ENCODE measurements around the gene RUVBL2. TPM values are rescaled to one million over a fixed set of nuclear protein-coding genes. Genes with fewer than 3 reads are reported as not detected.

RUVBL2 gene
- 170 and 313 TPM in 2 replicates for total RNA-seq

DNA sequence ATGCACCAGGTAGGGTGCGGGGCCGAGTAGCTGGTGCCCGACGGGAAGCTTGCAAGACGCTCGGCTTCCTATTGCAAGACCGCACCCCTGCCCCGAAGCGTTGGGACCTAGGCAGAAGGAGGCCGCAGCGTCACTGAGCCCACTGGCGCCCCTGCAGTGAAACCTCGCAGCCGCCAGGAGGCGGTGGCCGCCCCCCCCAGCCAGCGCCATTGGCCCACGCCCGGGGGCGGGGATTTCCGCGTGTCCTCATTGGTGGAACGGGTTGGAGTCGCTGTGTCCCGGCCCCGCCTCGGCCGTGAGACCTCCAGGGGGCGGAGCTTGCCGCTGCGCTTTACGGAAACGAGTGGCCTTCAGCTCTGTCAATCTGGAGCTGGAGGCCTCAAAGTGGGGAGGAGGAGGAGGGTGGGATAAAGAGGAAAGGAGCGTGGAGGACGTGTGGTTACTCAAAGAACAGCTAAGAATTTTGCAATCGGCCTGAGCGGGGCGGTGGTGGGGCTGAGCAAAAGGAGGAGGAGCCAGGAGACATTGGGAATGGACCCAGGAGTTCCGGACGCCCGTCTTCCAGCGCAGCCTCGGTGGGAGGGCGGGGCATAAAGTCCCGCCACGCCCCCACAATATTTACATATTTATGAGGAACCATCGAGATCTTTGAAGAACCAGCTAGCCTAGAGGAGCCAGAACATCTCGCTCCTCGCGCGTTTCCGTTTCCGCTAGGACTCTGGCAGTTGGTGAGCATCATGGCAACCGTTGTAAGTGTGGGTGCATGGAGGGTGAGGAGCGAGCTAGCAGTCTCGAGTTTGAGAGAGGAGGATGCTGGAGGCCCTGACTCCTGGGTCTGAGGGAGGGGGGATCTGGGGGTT, at the start of gene RUVBL2, which contains the start of gene GYS1:
TSS of gene RUVBL2 (plus strand) at position 713 of the 860 bp plus-strand sequence. CDS start at position 738, 25 bp downstream.
TSS of gene GYS1 (minus strand) at position 135 of the 860 bp plus-strand sequence. CDS start 197 bp downstream, outside the sequence.
- peak; percentile 97 for DNase-seq (ENCODE audit: low read depth)

DNA sequence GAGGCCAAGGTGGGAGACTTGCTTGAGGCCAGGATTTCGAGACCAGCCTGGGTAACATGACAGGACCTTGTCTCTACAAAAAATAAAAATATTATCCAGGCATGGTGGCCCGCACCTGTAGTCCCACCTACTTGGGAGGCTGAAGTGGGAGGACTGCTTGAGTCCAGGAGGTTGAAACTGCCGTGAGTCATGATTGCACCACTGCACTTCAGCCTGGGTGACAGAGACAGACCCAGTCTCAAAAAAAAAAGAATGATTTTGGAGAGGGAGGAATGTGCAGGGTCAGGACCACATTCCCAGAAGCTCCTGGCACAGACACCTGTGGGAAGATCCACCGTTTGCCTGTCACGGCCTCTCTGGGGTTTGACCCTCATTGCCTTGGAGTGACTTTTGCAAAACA, 48.3 kb upstream of the RUVBL2 start:
- DNase-seq (ENCODE audit: low read depth), result no peak

DNA sequence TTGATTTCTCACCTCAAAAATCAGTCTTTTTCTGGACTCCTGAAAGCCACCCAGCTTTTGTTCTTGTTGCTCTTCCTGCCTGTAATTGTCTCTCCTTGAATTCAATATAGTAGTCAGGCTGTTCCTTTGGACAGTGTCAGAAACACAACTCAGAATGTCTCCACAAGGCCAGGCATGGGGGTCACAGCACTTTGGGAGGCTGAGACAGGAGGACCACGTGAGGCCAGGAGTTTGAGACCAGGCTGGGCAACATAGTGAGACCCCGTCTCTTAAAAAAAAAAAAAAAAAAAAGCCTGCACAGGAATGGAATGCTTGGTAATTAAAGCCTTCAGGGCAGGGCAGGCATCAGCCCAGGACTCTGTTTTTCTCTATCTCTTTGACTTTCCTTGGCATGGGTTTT, 47.9 kb upstream of the RUVBL2 start:
- no peak for DNase-seq (ENCODE audit: low read depth)

DNA sequence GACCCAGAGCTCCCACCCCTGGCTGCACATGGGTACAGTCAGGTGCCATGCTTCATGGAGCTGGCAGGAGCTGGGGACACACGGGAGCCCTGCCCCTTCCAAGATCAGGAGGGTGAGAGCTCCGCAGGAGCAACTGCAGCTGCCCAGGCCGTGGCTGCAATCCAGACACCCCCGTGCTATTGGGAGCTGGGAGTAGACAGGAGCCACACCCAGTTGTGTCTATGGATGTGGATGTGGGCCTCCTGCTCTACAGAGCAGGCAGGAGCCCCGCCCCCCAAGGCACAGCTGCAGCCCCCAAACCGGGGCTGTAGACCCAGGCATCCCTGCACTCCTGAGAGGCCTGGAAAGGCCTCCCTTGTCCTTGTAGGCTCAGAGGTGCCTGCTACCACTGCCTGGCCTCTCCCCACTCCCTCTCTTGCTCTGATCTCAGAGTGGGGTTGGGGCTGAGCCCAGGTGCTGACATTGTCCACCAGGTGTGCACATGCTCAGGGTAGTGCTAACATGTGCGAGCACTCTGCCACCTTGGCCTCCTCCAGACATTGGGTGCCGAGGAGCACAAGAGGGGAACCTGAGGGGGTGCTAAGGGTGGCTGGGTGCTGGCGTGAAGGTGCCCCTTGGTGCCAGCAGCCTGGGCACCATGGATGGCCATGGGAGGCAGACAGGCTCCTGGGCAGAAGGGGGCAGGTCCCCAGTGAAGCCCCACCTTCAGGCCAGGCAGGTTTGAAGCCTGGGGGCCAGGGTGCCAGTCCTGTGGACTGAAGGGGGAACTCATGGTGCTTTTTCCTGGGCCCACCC, 47.0 kb upstream of the RUVBL2 start:
- DNase-seq (ENCODE audit: low read depth), result no peak

DNA sequence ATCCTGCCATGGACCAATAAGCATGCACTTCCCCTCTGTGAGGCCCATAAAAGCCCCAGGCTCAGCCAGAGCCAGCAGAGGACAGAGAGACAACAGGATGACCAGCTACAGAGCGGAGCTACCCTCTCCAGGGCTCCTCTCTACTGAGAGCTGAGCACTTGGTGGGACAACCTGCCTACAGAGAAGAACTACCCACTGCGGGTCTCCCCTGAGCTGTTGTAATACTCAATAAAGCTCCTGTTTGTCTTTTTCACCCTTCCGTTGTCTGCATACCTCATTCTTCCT, 46.5 kb upstream of the RUVBL2 start:
- no peak for DNase-seq (ENCODE audit: low read depth)

DNA sequence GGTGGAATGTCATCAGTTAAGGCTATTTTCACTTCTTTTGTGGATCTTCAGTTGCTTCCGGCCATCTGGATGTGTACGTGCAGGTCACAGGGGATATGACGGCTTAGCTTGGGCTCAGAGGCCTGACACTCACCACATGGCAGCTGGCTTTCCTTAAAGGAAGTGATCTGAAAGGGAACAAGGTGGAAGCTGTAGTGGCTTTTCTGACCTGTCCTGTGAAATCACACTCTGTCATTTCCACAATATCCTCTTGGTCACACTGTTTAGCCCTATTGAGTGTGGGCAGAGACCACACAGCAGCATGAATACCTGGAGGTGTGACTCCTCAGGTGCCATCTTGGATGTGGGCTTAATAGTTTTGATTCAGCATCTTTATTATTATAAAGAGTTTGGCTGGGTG, 43.5 kb upstream of the RUVBL2 start:
- DNase-seq (ENCODE audit: low read depth), result no peak

DNA sequence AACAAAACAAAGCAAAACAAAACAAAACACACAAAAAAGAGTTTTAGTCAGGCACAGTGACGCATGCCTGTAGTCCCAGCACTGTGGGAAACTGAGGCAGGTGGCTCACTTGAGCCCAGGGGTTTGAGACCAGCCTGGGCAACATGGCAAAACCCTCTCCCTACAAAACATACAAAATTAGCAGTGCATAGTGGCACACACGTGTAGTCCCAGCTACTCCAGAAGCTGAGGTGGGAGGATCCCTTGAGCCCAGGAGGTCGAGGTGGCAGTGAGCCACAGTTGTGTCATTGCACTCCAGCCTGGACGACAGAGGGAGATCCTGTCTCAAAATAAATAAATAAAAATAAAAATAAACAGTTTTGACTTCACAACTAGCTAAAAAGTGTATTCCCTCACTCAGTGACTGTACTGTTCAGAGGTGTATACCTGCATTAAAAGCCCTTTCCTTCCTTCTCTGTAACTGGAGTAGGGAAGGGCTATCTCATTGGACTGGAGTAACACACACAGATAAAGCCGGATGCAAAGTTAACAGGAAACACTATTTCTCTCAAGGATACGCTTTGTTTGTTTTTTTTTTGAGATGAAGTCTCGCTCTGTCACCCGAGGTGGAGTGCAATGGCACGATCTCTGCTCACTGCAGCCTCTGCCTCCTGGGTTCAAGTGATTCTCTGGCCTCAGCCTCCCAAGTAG, 42.7 kb upstream of the RUVBL2 start:
- no peak for DNase-seq (ENCODE audit: low read depth)

DNA sequence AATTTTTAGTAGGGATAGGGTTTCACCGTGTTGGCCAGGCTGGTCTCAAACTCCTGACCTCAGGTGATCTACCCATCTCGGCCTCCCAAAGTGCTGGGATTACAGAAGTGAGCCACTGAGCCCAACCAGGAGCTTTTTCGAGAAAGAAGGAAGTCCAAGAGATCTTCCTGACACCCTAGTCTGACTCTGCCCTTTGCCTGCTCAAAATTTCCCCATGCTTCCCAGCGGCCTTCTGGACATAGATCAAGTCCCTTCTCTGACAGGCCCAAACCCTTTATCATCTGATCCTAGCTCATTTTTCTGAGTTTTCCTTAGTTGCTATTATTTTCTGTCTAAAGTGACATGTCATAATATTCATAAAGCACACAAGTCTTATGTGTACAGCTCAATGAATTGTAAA, 40.5 kb upstream of the RUVBL2 start:
- no peak for DNase-seq (ENCODE audit: low read depth)

DNA sequence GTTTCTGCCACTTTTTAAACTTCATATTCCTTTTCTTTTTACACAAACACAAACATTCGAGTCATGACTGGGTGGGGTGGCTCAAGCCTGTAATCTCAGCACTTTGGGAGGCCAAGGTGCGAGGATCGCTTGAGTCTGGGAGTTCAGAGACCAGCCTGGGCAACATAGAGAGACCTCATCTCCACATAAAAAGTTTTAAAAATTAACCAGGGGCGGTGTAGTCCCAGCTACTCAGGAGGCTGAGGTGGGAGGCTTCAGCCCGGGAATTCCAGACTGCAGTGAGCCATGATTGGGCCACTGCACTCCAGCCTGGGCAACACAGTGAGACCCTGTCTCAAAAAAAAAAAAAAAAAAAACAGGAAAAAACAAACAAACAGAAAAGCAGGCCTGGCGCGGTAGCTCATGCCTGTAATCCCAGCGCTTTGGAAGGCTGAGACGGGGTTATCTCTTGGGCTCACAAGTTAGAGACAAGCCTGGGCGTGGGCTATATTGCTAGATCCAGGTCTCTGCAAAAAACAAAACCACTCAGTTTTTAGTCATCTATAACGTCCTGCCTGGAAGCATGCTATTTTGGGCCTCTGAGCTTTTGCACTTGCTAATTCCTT, 39.6 kb upstream of the RUVBL2 start:
- no peak for DNase-seq (ENCODE audit: low read depth)

DNA sequence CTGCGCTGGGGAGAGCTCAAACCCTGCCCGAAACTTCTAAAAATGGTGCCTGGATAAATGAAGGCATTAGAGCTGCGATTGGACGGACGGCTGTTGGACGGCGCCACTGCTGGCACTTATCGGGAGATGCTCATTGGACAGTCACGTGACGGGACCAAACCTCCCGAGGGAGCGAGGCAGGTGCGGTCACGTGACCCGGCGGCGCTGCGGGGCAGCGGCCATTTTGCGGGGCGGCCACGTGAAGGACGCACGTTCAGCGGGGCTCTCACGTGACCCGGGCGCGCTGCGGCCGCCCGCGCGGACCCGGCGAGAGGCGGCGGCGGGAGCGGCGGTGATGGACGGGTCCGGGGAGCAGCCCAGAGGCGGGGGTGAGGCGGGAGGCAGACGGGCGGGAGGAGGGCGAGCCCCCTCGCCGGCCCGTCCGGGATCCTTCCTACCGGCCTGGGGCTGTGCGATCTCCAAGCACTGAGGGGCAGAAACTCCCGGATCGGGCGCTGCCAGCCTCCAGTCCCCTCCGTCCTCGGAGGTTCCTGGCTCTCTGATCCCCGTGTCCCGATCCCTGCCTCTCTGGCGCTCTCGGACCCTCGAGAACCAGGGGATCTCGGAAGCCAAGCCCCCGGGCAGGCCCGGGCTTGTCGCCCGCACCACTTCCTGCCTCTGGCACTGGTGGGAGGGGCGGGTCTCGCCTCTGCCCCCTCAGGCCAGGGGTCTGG, 38.9 kb upstream of the RUVBL2 start, which contains the start of gene BAX:
TSS of gene BAX (plus strand) at position 281 of the 713 bp plus-strand sequence. CDS start at position 335, 54 bp downstream.
- DNase-seq (ENCODE audit: low read depth), result peak; percentile 83

DNA sequence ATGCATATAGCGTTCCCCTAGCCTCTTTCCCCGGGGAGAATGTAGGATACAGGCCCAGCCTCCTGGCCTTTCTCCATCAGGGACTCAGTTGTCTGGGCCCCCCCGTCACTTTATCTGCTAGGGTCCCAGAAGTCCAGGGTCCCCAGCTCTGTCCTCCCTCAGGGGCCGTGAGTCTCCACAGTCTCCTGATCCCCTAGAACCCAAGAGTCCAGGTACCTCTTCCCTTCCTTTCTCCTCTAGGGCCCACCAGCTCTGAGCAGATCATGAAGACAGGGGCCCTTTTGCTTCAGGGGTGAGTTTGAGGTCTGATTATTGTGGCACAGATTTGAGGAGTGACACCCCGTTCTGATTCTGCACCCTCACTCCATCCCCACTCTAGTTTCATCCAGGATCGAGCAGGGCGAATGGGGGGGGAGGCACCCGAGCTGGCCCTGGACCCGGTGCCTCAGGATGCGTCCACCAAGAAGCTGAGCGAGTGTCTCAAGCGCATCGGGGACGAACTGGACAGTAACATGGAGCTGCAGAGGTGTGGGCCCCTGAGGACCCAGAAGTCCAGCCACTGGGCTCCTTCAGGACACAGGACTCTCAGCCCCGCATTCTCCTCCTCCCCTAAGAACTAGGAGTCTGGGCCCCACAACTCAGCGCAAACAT, 38.3 kb upstream of the RUVBL2 start:
- no peak for DNase-seq (ENCODE audit: low read depth)

DNA sequence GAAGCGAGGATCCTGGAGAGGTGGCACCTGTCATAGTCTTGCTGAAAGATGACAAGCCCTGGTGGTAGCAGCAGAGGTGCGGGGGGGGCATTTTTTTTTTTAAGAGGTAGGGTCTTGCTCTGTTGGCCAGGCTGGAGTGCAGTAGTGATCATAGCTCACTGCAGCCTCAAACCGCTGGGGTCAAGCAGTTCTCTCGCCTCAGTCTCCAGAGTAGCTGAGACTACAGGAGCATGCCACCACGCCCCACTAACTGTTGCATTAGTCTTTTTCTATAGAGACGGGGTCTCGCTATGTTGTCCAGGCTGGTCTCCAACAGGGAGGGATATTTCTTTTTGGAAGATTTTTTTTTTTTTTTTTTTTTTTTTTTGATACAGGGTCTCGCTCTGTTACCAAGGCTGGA, 35.7 kb upstream of the RUVBL2 start:
- DNase-seq (ENCODE audit: low read depth), result no peak

DNA sequence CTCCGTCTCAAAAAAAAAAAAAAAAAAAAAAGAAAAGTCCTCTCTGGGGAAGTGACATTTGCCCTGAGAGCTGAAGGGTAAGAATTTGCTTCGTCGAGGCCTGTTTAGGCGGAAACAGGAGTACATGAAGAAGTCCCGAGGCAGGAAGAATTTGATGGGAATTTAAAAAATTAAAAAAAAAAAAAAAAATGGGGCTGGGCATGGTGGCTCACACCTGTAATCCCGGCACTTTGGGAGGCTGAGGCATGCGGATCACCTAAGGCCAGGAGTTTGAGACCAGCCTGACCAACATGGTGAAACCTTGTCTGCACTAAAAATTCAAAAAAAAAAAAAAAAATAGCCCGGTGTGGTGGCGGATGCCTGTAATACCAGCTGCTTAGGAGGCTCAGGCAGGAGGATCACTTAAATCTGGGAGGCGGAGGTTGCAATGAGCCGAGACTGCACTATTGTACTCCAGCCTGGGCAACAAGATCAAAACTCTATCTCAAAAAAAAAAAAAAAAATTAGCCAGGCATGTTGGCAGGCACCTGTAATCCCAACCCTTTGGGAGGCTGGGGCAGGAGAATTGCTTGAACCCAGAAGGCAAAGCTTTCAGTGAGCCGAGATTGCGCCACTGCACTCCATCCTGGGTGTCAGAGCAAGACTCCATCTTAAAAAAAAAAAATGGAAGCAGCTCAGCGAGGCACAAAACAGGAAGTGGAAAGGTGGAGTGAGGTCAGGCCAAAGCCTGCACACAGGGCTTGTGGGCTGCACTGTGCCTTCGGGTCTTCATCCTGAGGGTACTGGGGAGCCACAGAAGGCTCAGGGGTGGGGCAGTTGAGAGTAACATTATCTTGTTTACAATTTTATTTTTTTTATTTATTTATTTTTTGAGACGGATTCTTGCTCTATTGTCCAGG, 34.1 kb upstream of the RUVBL2 start:
- DNase-seq (ENCODE audit: low read depth), result no peak

DNA sequence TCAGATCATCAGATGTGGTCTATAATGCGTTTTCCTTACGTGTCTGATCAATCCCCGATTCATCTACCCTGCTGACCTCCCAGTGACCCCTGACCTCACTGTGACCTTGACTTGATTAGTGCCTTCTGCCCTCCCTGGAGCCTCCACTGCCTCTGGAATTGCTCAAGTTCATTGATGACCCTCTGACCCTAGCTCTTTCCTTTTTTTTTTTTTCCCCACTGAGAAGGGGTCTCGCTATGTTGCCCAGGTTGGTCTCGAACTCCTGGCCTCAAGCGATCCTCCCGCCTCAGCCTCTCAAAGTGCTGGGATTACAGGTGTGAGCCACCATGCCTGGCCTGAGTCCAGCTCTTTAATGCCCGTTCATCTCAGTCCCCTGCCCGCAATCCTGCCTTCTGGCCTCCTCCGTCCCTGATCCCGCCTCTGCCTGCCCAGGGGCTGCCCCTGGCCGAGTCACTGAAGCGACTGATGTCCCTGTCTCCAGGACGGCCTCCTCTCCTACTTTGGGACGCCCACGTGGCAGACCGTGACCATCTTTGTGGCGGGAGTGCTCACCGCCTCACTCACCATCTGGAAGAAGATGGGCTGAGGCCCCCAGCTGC, 32.5 kb upstream of the RUVBL2 start:
- no peak for DNase-seq (ENCODE audit: low read depth)

DNA sequence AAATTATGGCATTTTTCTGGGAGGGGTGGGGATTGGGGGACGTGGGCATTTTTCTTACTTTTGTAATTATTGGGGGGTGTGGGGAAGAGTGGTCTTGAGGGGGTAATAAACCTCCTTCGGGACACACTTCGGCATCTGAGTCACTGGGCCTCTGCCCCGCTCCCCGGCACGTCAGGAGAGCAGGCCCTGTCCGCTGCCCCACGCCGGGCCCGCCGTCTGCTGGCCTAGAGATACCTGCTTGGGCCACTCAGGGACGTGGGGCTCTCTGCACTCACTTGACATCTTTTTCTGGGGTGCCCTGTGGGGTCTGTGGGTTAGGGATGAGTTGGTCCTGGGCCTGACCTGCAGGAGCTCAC, 32.0 kb upstream of the RUVBL2 start:
- no peak for DNase-seq (ENCODE audit: low read depth)

DNA sequence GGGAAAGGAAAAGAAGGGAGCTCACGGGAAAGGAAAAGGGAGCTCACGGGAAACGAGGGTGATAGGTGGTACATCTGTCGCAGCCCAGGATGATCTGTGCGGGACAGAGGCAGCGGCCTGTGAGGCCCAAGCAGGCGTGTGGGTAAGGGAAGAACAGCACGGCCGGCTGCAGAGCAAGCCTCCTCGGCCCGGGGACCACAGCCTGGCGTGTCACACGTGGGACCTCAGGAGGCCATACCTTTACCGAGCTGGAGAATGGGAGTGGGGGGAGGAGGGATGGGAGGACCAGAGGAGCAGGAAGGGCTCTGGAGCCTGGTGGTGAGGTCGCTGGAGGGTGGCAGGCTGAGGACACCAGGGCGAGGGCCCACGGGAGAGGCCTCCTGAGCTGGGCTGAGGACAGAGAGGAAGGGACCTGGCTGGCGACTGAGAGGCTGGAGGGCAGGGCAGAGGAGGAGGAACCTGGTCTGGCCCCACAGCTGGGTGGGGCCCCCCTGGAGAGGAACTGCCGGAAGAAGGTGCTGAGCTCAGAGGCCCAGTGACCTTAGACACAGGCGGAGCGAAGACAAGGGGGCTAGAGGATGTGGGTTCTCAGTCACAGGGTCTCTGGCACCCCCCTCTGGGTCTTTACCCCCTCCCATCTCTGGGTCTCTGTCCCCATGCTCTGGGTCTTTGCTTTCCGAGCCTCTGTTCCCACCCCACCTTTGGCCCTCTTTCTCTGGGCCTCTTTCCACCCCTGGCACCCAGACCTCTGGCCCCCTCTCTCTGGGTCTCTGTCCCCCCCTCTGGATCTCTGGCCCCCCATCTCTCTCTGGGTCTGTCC, 31.4 kb upstream of the RUVBL2 start:
- peak; percentile 39 for DNase-seq (ENCODE audit: low read depth)

DNA sequence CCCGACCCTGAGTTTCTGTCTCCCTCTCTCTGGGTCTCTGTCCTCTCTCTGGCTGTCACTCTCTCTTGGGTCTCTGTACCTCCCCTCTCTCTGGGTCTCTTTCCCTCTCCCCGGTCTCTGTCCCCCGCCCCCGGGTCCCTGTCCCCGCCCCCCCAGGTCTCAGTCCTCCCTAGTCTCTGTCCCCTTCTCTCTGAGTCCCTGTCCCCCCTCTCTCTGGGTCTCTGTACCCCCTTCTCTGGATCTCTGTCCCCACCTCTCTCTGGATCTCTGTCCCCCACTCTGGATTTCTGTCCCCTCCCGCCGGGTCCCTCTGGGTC, 30.9 kb upstream of the RUVBL2 start:
- DNase-seq (ENCODE audit: low read depth), result no peak

DNA sequence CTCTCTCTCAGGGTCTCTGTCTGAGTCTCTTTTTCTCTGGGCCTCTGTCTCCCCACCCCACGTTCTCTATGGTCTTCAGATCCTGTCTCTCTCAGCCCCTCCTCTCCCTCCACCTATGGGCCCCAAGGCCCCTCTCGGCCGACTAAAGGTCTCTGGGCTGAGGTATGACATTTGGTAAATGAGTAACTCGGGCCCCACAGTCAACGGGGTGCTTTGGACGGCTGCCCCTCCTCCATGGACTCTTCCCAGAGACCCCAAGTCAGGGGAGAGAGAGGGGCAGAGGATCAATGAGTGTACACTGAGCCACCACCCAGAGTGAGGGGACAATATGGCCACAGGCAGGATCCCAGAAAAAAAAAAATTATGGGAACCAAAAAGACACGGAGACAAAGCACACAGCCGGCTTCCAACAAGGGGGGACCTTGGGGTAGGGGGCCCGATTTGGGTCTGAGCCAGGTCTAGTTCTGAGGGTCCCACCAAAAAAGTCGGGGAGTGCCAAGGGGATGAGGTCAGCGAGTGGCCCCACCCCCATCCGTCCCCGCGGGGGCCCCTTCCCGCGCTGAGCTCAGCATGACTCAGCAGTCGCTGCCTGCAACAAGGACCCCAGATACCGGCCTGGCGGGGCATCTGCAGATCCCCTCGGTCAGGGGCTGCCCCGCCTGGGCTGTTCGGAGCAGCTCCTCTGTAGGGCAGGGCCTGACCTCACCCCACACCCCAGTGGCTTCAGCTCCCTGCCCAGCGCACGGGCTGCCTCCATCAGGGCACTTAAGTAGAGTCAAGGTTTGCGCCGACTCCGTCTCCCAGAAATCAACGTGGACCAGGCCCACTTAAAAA, 30.1 kb upstream of the RUVBL2 start:
- DNase-seq (ENCODE audit: low read depth), result peak; percentile 44

Measured in renal cortical epithelial cell (primary cell).